COR-L47 (cell line): Measurements from ENCODE around the gene AMBRA1.

Source experiments
- DNase-seq: peaks from one replicate; lab custom pipeline; 2025; lab: John Stamatoyannopoulos, UW

AMBRA1 gene

GRCh38 chr11:46505741-46506482 lies 87.9 kb downstream of the AMBRA1 start:
- no peak for DNase-seq

GRCh38 chr11:46504817-46505613 lies 88.8 kb downstream of the AMBRA1 start:
- no peak for DNase-seq

- DNase-seq = no peak
These were observed 94.0 kb downstream of the AMBRA1 start for GRCh38 chr11:46499821-46500220.

- no peak for DNase-seq
These were observed 94.9 kb downstream of the AMBRA1 start for GRCh38 chr11:46498968-46499367.

DNA sequence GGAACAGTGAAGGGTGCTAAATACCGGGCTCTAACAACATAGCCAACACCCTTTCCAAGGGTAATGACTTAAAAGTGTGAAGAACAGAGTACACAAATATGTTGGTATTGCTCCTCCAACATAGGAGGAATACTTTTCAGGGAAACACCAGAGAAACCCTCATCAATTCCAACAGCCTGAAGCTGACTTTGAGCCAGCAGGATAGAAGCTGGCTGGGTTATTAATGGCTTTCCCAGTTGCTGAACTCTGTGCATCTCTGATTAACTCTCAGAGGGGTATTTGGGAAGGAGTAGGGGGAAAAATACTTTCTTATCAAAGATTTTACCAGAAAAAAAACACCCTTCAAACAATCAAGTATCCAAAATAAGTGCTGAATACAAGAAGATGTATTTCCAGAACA lies 95.6 kb downstream of the AMBRA1 start:
- no peak for DNase-seq

DNA sequence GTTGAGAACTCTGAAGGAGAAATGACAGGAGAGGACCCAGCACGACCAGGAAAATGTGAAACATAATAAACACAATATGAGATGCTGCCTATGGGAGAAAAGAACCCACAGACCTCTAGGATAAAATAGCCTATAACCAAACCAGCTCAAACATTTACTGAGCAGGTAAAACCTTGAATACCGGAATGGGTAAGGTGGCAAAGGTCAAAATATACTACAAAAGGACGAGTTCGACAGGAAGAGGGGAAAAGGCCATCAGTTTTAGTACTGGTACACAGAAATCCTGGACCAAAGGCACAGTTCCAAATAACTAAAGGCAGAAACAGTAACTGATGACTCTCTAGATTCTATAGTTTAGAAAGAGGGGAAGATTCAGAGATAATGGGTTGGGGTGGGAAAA lies 96.3 kb downstream of the AMBRA1 start:
- DNase-seq = no peak

- no peak for DNase-seq
These were observed 100.0 kb downstream of the AMBRA1 start for GRCh38 chr11:46493791-46494190.

DNA sequence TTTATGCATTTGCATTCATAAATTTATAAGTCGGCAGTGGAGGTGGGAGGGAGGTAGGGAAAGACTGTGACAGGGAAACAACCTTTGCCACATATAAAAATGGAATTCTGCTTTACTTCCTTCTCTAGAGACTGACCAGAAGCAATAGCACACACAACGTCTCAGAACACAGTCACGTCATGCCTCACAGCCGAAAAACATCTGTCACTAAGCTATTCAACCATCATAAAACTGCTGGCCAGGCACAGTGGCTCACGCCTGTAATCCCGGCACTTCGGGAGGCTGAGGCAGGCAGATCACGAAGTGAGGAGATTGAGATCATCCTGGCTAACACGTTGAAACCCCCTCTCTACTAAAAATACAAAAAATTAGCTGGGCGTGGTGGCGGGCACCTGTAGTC lies 101.3 kb downstream of the AMBRA1 start:
- DNase-seq = no peak

GRCh38 chr11:46491661-46492330 lies 102.0 kb downstream of the AMBRA1 start:
- no peak for DNase-seq

- no peak for DNase-seq
These were observed 103.2 kb downstream of the AMBRA1 start for GRCh38 chr11:46490666-46491065.

DNA sequence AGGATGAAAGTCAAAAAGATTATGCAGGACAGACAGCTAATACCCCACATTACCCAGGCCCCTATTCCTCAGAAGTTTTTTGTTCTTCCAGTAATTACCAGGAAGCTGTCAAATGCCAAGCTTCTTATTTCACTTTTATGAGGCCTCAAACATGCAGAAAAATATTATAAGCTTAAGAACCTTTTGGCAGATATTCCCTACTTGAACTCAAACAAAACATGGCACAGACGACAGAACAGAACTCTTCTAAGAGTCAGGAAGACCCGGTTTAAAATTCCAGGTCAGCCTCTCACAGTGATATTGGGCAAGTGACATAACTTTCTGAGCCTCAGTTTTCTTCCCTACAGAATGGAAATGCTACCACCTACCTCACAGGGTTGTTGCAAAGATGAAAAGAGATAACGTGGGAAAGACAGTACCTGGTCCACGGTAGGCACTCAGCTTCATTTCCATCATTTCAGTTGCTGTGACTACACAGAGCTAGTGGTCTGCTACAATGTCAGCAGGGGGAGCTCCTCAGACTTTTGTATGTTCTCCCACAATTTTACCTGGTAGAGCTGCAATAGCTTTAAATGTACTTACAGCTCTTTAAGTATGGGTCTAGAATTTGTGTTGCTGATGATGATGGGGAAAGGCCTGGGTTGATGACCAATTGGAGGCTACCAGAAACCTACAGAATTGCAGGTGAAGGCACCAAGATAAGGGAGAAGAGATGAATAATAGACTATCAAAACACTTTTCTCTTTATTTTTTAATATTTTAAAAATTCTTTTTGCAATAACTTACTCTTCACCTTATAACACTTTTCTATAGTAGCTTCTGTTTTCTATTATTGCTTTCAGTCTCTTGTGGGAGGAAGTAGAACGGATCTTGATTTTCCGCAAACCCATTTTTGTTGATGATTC lies 103.9 kb downstream of the AMBRA1 start:
- DNase-seq = peak; percentile 49

DNA sequence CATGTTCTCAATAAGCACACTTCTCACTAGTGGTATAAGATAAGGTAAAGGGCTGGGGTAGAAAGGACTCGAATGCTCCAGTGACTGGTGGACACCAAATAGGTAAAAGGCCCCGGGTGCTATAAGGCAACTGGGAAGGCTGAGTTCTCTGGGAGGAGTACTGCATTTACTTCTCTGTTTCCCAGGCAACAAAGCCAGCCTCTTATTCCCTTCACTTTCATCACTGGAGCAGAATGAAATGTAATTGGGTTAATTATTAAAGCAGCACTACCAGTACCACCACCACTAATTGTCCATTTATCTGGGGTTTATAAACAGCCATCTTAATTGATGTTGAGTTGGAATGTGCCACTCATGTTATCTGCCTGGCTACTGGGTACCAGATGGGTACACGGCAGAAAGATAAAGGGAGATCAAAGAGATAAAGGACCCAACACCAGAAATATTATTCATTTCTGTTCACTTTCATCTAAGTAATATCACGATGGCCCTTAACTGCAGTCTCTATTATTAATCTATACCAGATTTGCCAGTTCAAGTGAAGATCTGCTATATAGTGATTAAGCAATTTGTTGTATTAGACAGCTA lies 107.9 kb downstream of the AMBRA1 start:
- DNase-seq = peak; percentile 31

DNA sequence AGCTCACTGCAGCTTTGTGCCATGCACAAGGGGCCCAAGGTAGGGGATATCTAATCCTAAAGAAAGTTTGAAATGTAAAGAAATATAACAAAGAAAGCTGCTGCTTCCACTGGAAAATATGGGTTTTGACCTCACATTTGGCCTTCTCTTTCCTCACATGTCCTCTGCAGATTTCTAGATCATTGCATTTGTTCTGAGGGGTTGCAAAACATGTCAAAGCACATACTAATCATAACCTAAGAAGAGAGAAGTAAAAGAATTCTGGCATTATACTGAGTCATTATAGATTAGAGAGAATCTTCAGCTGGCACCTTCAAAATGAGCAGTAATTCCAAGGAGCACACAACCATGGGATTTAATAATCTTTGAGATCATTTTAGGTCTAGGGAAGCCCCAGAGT lies 109.7 kb downstream of the AMBRA1 start:
- no peak for DNase-seq

GRCh38 chr11:46480909-46481308 lies 112.9 kb downstream of the AMBRA1 start:
- DNase-seq = no peak

DNA sequence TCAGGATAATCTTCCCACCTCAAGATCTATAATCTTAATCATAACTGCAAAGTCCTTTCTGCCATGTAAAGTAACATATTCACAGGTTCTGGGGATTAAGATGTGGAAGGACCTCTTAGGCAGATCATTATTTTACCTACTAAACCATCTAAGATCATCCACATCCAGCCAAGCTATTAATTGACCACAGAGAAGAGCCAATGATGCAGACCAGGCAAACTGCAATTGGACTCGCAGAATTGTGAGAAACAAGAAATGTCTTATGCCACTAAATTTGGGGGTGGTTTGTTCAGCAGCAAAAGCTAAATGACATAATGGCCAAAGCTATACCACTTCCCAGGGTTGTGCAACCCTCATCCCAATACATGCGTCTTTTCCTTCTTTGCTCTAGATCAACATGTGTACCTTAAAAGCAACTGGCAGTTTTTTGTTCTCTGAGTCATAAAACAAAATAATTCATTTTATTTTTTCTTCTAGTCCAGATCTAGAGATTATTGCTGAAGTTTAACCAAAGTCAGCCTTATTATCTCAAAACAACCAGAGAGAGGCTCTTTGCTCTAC lies 113.6 kb downstream of the AMBRA1 start:
- no peak for DNase-seq

DNA sequence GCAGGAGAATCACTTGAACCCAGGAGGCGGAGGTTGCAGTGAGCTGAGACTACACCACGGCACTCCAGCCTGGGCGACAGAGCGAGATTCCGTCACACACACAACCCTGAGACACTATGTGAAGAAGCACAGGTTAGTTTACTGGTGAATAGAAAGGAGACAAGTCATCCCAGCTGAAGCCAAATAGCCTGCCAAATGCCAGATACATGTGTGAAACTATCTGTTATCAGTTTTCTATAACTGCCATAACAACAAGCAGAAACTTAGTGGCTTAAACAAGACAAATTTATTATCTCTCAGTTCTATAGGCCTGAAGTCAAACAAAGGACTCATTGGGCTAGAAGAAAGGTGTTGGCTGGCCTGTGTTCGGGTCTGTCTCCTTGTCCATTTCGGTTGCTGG lies 114.2 kb downstream of the AMBRA1 start:
- no peak for DNase-seq

DNA sequence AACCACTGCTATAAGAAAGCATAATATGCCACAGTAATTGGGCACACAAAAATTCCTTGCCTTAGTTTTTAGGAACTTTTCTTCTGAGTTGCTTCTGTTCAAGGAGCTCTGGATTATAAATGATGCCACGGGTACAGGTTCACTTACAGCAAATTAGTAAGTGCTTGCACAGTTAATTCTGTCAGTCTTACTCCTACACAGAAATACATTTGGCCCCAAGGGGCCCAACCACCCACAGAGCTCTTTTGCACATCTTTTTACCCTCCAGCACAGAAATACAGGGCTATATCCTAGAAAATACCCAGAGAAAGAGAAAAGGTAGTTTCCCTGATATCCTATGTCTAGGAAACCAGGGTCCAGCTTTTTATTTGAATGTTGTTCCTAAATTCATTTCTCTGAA lies 115.6 kb downstream of the AMBRA1 start:
- DNase-seq = no peak

DNA sequence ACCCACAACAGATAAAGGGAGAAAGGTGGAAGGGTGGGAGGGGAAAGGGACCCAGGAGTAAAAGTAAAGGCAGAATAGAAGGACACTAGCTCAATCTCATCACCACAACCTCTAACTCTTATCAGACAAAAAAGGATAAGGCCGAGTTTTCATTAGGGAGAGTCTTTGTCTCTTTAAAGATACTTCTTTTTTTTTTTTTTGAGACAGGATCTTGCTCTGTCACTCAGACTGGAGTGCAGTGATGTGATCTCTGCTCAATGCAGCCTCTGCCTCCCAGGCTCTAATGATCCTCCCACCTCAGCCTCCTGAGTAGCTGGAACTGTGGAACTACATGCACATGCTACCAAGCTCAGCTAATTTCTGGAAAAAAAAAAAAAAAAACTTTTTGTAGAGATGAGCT lies 116.7 kb downstream of the AMBRA1 start:
- no peak for DNase-seq

- no peak for DNase-seq
These were observed 117.8 kb downstream of the AMBRA1 start for GRCh38 chr11:46475926-46476545.

DNA sequence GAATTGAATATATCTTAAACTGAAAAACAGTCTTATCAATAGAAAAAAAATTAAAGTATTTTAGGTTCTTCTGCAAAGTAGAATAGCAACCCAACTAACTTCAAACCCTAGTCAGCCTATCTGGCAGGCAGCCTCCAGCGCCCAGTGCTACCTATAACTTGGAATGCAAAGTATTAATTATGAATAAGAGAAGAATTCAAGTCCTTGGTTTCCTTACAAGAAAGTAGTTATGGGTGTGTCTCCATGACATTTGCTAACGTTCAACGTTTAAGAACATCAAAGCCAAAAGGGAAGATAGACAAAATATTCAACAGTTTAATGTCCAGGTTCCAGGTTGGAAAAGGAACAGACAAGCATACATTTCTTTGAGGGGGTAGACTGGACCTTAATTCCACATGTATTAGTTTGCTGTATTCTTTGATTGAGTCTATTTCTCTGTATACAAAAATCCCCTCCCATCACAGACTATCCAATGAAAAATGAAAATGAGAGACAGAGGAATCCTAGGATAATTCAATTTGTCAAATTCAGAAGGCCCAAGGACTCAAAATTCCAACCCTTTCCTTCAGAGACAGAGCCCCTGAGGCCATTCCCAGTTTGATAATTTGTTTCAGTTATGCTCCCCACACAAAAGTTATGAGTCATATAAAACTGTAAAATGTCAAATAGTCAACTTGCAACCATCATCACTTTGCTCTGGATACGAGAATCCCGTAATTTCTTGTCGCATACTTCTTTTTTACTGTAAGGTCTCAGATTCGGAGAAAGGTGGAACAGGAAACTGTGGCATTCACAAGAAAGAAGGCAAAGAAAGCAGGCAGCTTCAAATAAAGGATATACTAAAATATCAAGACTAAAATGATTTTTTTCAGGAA lies 118.5 kb downstream of the AMBRA1 start:
- no peak for DNase-seq
